Kidney (tissue), 14 donors: ENCODE data around the gene BORCS5. TPM values are rescaled to one million over a fixed set of nuclear protein-coding genes. Genes with fewer than 3 reads are reported as not detected.

Experiments
- DNase-seq, 5 donors: peaks; one replicate each; pipeline ENCODE4 v3.0.0-alpha.2; 2013 to 2020
- FAIRE-seq: peaks from 2 replicates; lab custom pipeline; 2012; peaks lifted over from hg19 to GRCh38; lab: Jason Lieb, UNC
- H3K27ac ChIP-seq, 2 donors: one replicate each; pipeline ENCODE4 v1.7.0; 2013; ENCODE audit warnings: low read depth in 2 of 2, low read length in 2 of 2, inconsistent platforms in 1 of 2
- H3K27me3 ChIP-seq: one replicate; pipeline ENCODE4 v1.7.1; 2013; ENCODE audit warnings: low read length, inconsistent platforms; ENCODE audit not compliant: control insufficient read depth, insufficient read depth
- H3K36me3 ChIP-seq, 3 donors: one replicate each; pipeline versions ENCODE4 v1.7.0 to v1.7.1; 2013; ENCODE audit warnings: low read length in 3 of 3, control low read depth in 1 of 3, inconsistent platforms in 1 of 3; ENCODE audit not compliant: insufficient read depth in 3 of 3, control insufficient read depth in 2 of 3
- H3K4me1 ChIP-seq, 3 donors: one replicate each; pipeline versions ENCODE4 v1.7.0 to v1.7.1; 2013; ENCODE audit warnings: low read length in 3 of 3, inconsistent platforms in 1 of 3, low read depth in 1 of 3; ENCODE audit not compliant: control insufficient read depth in 2 of 3, insufficient read depth in 2 of 3
- H3K4me3 ChIP-seq, 3 donors: one replicate each; pipeline versions ENCODE4 v1.7.0 to v1.8.1; 2013; ENCODE audit warnings: low read length in 3 of 3, control low read depth in 1 of 3, inconsistent platforms in 1 of 3
- H3K9ac ChIP-seq, 3 donors: one replicate each; pipeline versions ENCODE4 v1.7.0 to v1.7.1; 2013; ENCODE audit warnings: low read length in 3 of 3, control low read depth in 1 of 3, inconsistent platforms in 1 of 3
- H3K9me3 ChIP-seq, 3 donors: one replicate each; pipeline versions ENCODE4 v1.7.0 to v1.7.1; 2013; ENCODE audit warnings: low read length in 3 of 3, control low read depth in 1 of 3, inconsistent platforms in 1 of 3; ENCODE audit not compliant: control insufficient read depth in 2 of 3, insufficient read depth in 1 of 3
- CTCF ChIP-seq: IDR thresholded peaks from 3 replicates; pipeline ENCODE4 v1.5.1; 2012; ENCODE audit warnings: mild to moderate bottlenecking, moderate library complexity, borderline replicate concordance; ENCODE audit not compliant: insufficient read depth; ENCODE audit errors: extremely low read depth
- intact Hi-C: fragments of 100-400 bp; cut with DNase I; formaldehyde crosslinking; loops from one replicate; pipeline ENCODE4 v1.11.1; 2022
- polyA plus RNA-seq: library from polyadenylated mRNA; stranded (reverse); fragments of 350-450 nt; fragmentation: Illumina TruSeq; extraction: RNeasy Lipid Tissue Mini Kit (QIAGEN cat#74804); gene quantifications from one replicate; pipeline ENCODE4 v1.2.3, GENCODE V29; 2014; ENCODE audit warnings: low read depth, low replicate concordance; ENCODE audit not compliant: insufficient read depth
- total RNA-seq: library from RNA; stranded (reverse); fragmentation: NEBNext Ultra II Directional; extraction: Animal tissue kit (Norgen Biotek cat#: 25700); gene quantifications from one replicate; pipeline ENCODE4 v1.2.1, GENCODE V29; 2021
- donor health status: control.
- donor health status: control.
- donor health status: control.
- donor health status: control.
- donor health status: control.
- donor health status: DM: yes; HTN: yes; CAD: no.
- donor health status: Normal renal cell carcinoma (clear cell type).

BORCS5 gene
- total and polyA plus RNA-seq, 2 donors from 2014 or later = 11.2 to 14.0 TPM

DNA sequence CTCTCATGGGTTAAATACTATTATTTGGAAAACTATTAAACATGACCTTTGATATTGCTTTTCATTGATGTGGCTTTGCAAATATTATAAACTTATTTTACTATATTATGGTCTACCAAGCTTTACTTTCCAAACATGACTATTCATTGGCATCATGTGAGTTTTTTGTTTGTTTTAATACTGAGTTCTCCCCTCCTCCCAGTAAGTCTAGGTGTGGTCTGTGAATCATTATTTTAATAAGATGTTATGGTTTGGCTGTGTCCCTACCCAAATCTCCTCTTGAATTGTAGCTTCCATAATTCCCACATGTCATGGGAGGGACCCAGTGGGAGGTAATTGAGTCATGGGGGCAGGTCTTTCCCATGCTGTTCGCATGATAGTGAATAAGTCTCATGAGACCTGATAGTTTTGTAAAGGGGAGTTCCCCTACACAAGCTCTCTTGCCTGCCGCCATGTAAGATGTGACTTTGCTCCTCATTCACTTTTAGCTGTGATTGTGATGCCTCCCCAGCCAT lies 80.0 kb downstream of the BORCS5 start:
- Histone ChIP-seq H3K9me3 (no peaks in the 10 kb centered on the region), H3K4me3 (no peak overlapping the region), H3K27ac (no peak overlapping the region), H3K36me3 (no peaks in the 10 kb centered on the region), H3K27me3 (no peaks in the 10 kb centered on the region), H3K4me1 (no peaks in the 10 kb centered on the region), H3K9ac (no peak overlapping the region)
- FAIRE-seq (no peak), DNase-seq (no peak)
- intact Hi-C loops = no loop called here
- TF ChIP-seq CTCF = no peak

GRCh38 chr12:12439636-12440035 lies 82.8 kb downstream of the BORCS5 start:
- Histone ChIP-seq H3K9me3 (no peaks in the 10 kb centered on the region), H3K36me3 (no peaks in the 10 kb centered on the region), H3K27me3 (no peaks in the 10 kb centered on the region), H3K4me1 (peaks cover 0 to 6% (median 0%) of the 10 kb centered on the region in 3 donors), H3K27ac (no peak overlapping the region), H3K4me3 (no peak overlapping the region), H3K9ac (no peak overlapping the region)
- TF ChIP-seq CTCF = no peak
- FAIRE-seq (no peak), DNase-seq (peak in 1 of 5 donors; percentile 35)
- intact Hi-C loops = no loop called here

GRCh38 chr12:12440784-12441428 lies 84.0 kb downstream of the BORCS5 start:
- DNase-seq = no peak
- Histone ChIP-seq H3K4me3 (no peak overlapping the region), H3K36me3 (no peaks in the 10 kb centered on the region), H3K9ac (no peak overlapping the region), H3K4me1 (peaks cover 0 to 6% (median 0%) of the 10 kb centered on the region in 3 donors), H3K27ac (no peak overlapping the region), H3K27me3 (no peaks in the 10 kb centered on the region), H3K9me3 (no peaks in the 10 kb centered on the region)
- intact Hi-C loops = no loop called here
- no peak for FAIRE-seq
- no peak for TF ChIP-seq CTCF

DNA sequence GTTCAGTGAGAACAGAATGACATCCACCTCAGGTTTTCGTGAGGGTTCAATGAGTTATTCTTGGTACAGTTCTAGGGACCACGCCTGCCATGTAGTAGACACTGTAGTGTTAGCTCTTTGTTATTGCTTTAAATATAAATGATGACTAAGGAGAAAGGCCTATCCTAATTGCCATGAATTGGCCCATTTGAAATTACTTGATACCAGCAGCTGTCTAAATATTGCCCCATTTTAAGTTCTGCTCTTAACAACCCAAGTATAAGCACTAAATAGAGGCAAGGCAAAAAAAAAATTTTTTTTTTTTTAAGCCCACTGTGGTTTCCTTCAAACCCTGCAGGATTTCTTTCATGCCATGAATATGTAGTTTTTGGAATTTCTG lies 84.5 kb downstream of the BORCS5 start:
- FAIRE-seq = no peak

More for the DNA sequence above, 84.5 kb downstream of the BORCS5 start:
- intact Hi-C loops = no loop called here
- H3K4me3 ChIP-seq = no peak overlapping the region
- no peak overlapping the region for H3K9ac ChIP-seq
- no peaks in the 10 kb centered on the region for H3K27me3 ChIP-seq
- H3K27ac ChIP-seq = no peak overlapping the region
- TF ChIP-seq CTCF = no peak
- no peaks in the 10 kb centered on the region for H3K9me3 ChIP-seq
- H3K36me3 ChIP-seq = no peaks in the 10 kb centered on the region
- no peak for DNase-seq
- H3K4me1 ChIP-seq = peaks cover 0 to 6% (median 0%) of the 10 kb centered on the region in 3 donors
